Tibial nerve (tissue), 4 donors: Measurements from ENCODE around the gene TMEM255B. TPM values are rescaled to one million over a fixed set of nuclear protein-coding genes. Genes with fewer than 3 reads are reported as not detected.
A peak's percentile ranks its signal among the peaks of the same experiment; 100 is the strongest.

Source experiments
- DNase-seq, 2 donors: peaks; one replicate each; pipeline ENCODE4 v3.0.0-alpha.2; 2019; ENCODE audit warnings: low spot score in 2 of 2
- H3K27ac ChIP-seq, 4 donors: fragments of 200-600 bp; sonication (generic) in 3 of 4; one replicate each; pipeline ENCODE4 v1.5.1; 2017 to 2019; ENCODE audit warnings: mild to moderate bottlenecking in 1 of 4
- H3K27me3 ChIP-seq, 2 donors: fragments of 200-600 bp; sonication (generic) in 1 of 2; one replicate each; pipeline versions ENCODE4 v1.5.1 to v1.6.0; 2017 to 2019
- H3K36me3 ChIP-seq, 3 donors: fragments of 200-600 bp; sonication (generic); one replicate each; pipeline ENCODE4 v1.5.1; 2018 to 2019
- H3K4me1 ChIP-seq, 4 donors: fragments of 200-600 bp; sonication (generic) in 3 of 4; one replicate each; pipeline ENCODE4 v1.5.1; 2017 to 2019
- H3K4me3 ChIP-seq, 4 donors: fragments of 200-600 bp; sonication (generic) in 3 of 4; one replicate each; pipeline ENCODE4 v1.5.1; 2017 to 2019; ENCODE audit warnings: mild to moderate bottlenecking in 1 of 4, moderate library complexity in 1 of 4
- H3K9me3 ChIP-seq, 4 donors: fragments of 200-600 bp; sonication (generic) in 3 of 4; one replicate each; pipeline ENCODE4 v1.5.1; 2017 to 2019
- CTCF ChIP-seq, 5 experiments: fragments of 200-600 bp in 3 of 5; fragments of 450-650 bp in 2 of 5; sonication (generic) in 3 of 5; IDR thresholded peaks; one replicate each; pipeline ENCODE4 v1.5.1; 2016 to 2019; ENCODE audit warnings: antibody characterized with exemption in 5 of 5, mild to moderate bottlenecking in 3 of 5, moderate library complexity in 2 of 5
- EP300 ChIP-seq, 2 donors: sonication (generic); formaldehyde crosslinking; IDR thresholded peaks; one replicate each; pipeline ENCODE4 v1.6.1; 2017; ENCODE audit warnings: antibody characterized with exemption in 2 of 2, mild to moderate bottlenecking in 1 of 2
- POLR2A ChIP-seq, 2 donors: fragments of 450-650 bp; IDR thresholded peaks; one replicate each; pipeline ENCODE4 v1.6.1; 2017; ENCODE audit warnings: antibody characterized with exemption in 2 of 2, mild to moderate bottlenecking in 2 of 2, moderate library complexity in 2 of 2
- WGBS, 2 donors: methylation state at CpG; one replicate each; pipeline ENCODE4 v1.1.5; 2018; 5-methylcytosine and 5-hydroxymethylcytosine counted together
- total RNA-seq, 4 donors: library from RNA; depleted of rRNA; stranded (reverse); fragments of >200 nt; gene quantifications; one replicate each; pipeline ENCODE4 v1.1.0, GENCODE V29; 2016

Gene TMEM255B
- total RNA-seq, 4 donors from 2014 or later, result 3.3 to 21.6 (median 10.9) TPM

GRCh38 chr13:113838711-113839201 lies 79.7 kb downstream of the TMEM255B start:
- Histone ChIP-seq H3K27ac (peak overlapping the region in 3 of 4 donors; percentile 57 to 87 (median 78)), H3K9me3 (no peaks in the 10 kb centered on the region), H3K4me3 (peak overlapping the region in 1 of 4 donors; percentile 44), H3K36me3 (peaks cover 0 to 28% (median 0%) of the 10 kb centered on the region in 3 donors), H3K27me3 (no peaks in the 10 kb centered on the region), H3K4me1 (peaks cover 7 to 81% (median 44%) of the 10 kb centered on the region in 4 donors)
- TF ChIP-seq EP300 (IDR thresholded peaks at IDR 0.05) (no peak), POLR2A (IDR thresholded peaks at IDR 0.05) (no peak), CTCF (IDR thresholded peaks at IDR 0.05) (no peak)
- DNase-seq, result no peak
- WGBS, 2 donors, result 82 to 88% methylated on average over 8 of the region's 8 CpGs

GRCh38 chr13:113839536-113840204 lies 80.6 kb downstream of the TMEM255B start:
- no peaks in the 10 kb centered on the region for H3K27me3 ChIP-seq
- no peak for DNase-seq
- peaks cover 7 to 91% (median 44%) of the 10 kb centered on the region in 4 donors for H3K4me1 ChIP-seq
- H3K36me3 ChIP-seq, result peaks cover 0 to 28% (median 0%) of the 10 kb centered on the region in 3 donors
- H3K27ac ChIP-seq, result peak overlapping the region; percentile 54 to 83 (median 68)
- 71 to 81% methylated on average over 19 to 20 of the region's 24 CpGs for WGBS, 2 donors
- H3K9me3 ChIP-seq, result no peaks in the 10 kb centered on the region
- no peak for TF ChIP-seq CTCF (IDR thresholded peaks at IDR 0.05)
- TF ChIP-seq EP300 (IDR thresholded peaks at IDR 0.05), result no peak
- TF ChIP-seq POLR2A (IDR thresholded peaks at IDR 0.05), result no peak
- peak overlapping the region in 1 of 4 donors; percentile 44 for H3K4me3 ChIP-seq

- peaks cover 0 to 22% (median 0%) of the 10 kb centered on the region in 3 donors for H3K36me3 ChIP-seq
- WGBS, 2 donors, result 43 to 47% methylated on average over 20 to 30 of the region's 35 CpGs
- H3K27ac ChIP-seq, result peak overlapping the region; percentile 54 to 83 (median 68)
- peaks cover 7 to 90% (median 48%) of the 10 kb centered on the region in 4 donors for H3K4me1 ChIP-seq
- DNase-seq, result no peak
- no peaks in the 10 kb centered on the region for H3K27me3 ChIP-seq
- no peak overlapping the region for H3K4me3 ChIP-seq
- TF ChIP-seq CTCF (IDR thresholded peaks at IDR 0.05) (no peak), EP300 (IDR thresholded peaks at IDR 0.05) (peak in 1 of 2 donors; percentile 54), POLR2A (IDR thresholded peaks at IDR 0.05) (no peak)
- no peaks in the 10 kb centered on the region for H3K9me3 ChIP-seq
Measured at GRCh38 chr13:113840541-113841352, 81.7 kb downstream of the TMEM255B start.

GRCh38 chr13:113841353-113841650 lies 82.3 kb downstream of the TMEM255B start:
- DNase-seq, result no peak
- H3K36me3 ChIP-seq, result peaks cover 0 to 22% (median 0%) of the 10 kb centered on the region in 3 donors
- TF ChIP-seq CTCF (IDR thresholded peaks at IDR 0.05) (no peak), POLR2A (IDR thresholded peaks at IDR 0.05) (no peak), EP300 (IDR thresholded peaks at IDR 0.05) (no peak)
- H3K4me1 ChIP-seq, result peaks cover 7 to 91% (median 51%) of the 10 kb centered on the region in 4 donors
- H3K9me3 ChIP-seq, result no peaks in the 10 kb centered on the region
- H3K4me3 ChIP-seq, result no peak overlapping the region
- no peaks in the 10 kb centered on the region for H3K27me3 ChIP-seq
- H3K27ac ChIP-seq, result peak overlapping the region; percentile 54 to 83 (median 68)
- WGBS, 2 donors, result 65 to 69% methylated on average over 15 of the region's 15 CpGs
